MM.1S (cell line): Measurements from ENCODE around the gene MDGA2.

Experiments
- CTCF ChIP-seq: fragments of 300-600 bp; sonication (generic); IDR thresholded peaks from 2 replicates; pipeline ENCODE4 v1.5.1; 2016; ENCODE audit warnings: antibody characterized with exemption, low read length, mixed read lengths
- EZH2 ChIP-seq: fragments of 300-600 bp; sonication (generic); optimal IDR thresholded peaks from 2 replicates; pipeline ENCODE3; 2017; ENCODE audit warnings: low read depth, mild to moderate bottlenecking, antibody characterized with exemption, low read length, mixed read lengths

GRCh38 chr14:46964378-46964777 is 711.0 kb downstream of the MDGA2 start:
- TF ChIP-seq CTCF (no peak), EZH2 (no peak)
